ENCODE data around the gene ARHGAP42. TPM values are rescaled to one million over a fixed set of nuclear protein-coding genes. Genes with fewer than 3 reads are reported as not detected.

Gene ARHGAP42
- total and polyA plus RNA-seq, 2 of the 4 experiments (the other 2 are of a cell fraction), result 2.9 to 7.3 TPM

- WGBS, 2 experiments (ENCODE audit: extremely low coverage in 2 of 2, insufficient read length in 1 of 2), result no CpG with 5 or more reads among the region's 5 CpGs
- peak; percentile 35 for DNase-seq
- dilution Hi-C loops (cut with HindIII; ENCODE audit: low sequenced_read_pairs, unreplicated experiment), result no loop called here
- peak overlapping the region; percentile 46; the same call in 1 of the 2 replicates for H3K14ac ChIP-seq (replicated peaks; ENCODE audit: low read depth, low read length)
- no peak overlapping the region for H3K27ac ChIP-seq (ENCODE audit: insufficient read depth, low read length)
- no peak overlapping the region for H3K18ac ChIP-seq (ENCODE audit: low read depth, low read length)
- H2BK120ac ChIP-seq (ENCODE audit: low read depth, low read length), result no peak overlapping the region
- no peak overlapping the region for H3K4me2 ChIP-seq (ENCODE audit: low read depth, low read length)
- H2AK5ac ChIP-seq (ENCODE audit: low read depth, low read length), result no peak overlapping the region
- no peaks in the 10 kb centered on the region for H3K36me3 ChIP-seq (ENCODE audit: control insufficient read depth, insufficient read depth, low read length)
- no peak overlapping the region for H3K4me3 ChIP-seq (ENCODE audit: insufficient read depth, low read depth, low read length)
- peak overlapping the region; percentile 40; the same call in 1 of the 2 replicates for H3K4ac ChIP-seq (ENCODE audit: low read depth, low read length)
- H4K5ac ChIP-seq (ENCODE audit: low read depth, low read length), result no peak overlapping the region
- no peak overlapping the region for H3K56ac ChIP-seq (ENCODE audit: extremely low read depth, insufficient read depth, low read length)
- ChIA-PET POLR2A (ENCODE audit: unreplicated experiment) (no interaction called here), CTCF (interaction anchor here (0.9 kb wide), 1 partner anchor 48 kb away, joined by 3 read pairs; no protein-coding TSS in a partner anchor)
- peaks cover 0 to 33% of the 10 kb centered on the region in 2 experiments; a peak in 3 of 4 replicates for H3K79me1 ChIP-seq (ENCODE audit: low read depth in 1 of 2, low read length in 2 of 2)
- in situ Hi-C loops (cut with MboI; ENCODE audit: low sequenced_read_pairs), result loop anchor here (5.0 kb wide), 1 partner anchor 44 kb away; no protein-coding TSS in a partner anchor
- H2BK5ac ChIP-seq (ENCODE audit: low read depth, low read length, poor library complexity, severe bottlenecking), result no peak overlapping the region
- H2AFZ ChIP-seq (replicated peaks; ENCODE audit: low read length, poor library complexity), result no peak overlapping the region
- peaks cover 12% of the 10 kb centered on the region for H3K4me1 ChIP-seq (ENCODE audit: control insufficient read depth, insufficient read depth, low read length)
- H4K91ac ChIP-seq (ENCODE audit: insufficient read depth, low read depth, low read length), result no peak overlapping the region
- no peak for ATAC-seq (ENCODE audit: low read depth)
- H4K8ac ChIP-seq (ENCODE audit: low read depth in 2 of 2, low read length in 2 of 2), result no peak overlapping the region
- H3K9me1 ChIP-seq (ENCODE audit: insufficient read depth, low read length), result peaks cover 5% of the 10 kb centered on the region
- no peak overlapping the region for H2AK9ac ChIP-seq (replicated peaks; ENCODE audit: low read depth, low read length, poor library complexity)
- H3K23ac ChIP-seq (ENCODE audit: low read depth, low read length), result 0 out of 2 replicates have a peak overlapping the region, but pooled peaks have one; percentile 42
- TF ChIP-seq CEBPB (IDR thresholded peaks at IDR 0.05; ENCODE audit: low read depth, low read length) (no peak), RCOR1 (IDR thresholded peaks at IDR 0.05; ENCODE audit: insufficient replicate concordance, low read length) (no peak), MXI1 (IDR thresholded peaks at IDR 0.05; ENCODE audit: borderline replicate concordance, low read depth, low read length) (no peak), USF2 (IDR thresholded peaks at IDR 0.05; ENCODE audit: low read depth, low read length) (no peak), CHD1 (IDR thresholded peaks at IDR 0.05; ENCODE audit: low read depth, low read length) (no peak), SMC3 (IDR thresholded peaks at IDR 0.05; ENCODE audit: low read depth, low read length) (no peak), BHLHE40 (IDR thresholded peaks at IDR 0.05; ENCODE audit: low read depth, low read length) (no peak), POLR2A (IDR thresholded peaks at IDR 0.05; ENCODE audit: low read depth, low read length) (no peak), FOS (IDR thresholded peaks at IDR 0.05; ENCODE audit: low read depth, low read length) (no peak), NFE2L2 (IDR thresholded peaks at IDR 0.05; ENCODE audit: low read depth, low read length) (no peak), MAFK (IDR thresholded peaks at IDR 0.05; ENCODE audit: low read depth, low read length) (no peak), MAZ (IDR thresholded peaks at IDR 0.05; ENCODE audit: borderline replicate concordance, low read depth, low read length) (no peak)
- intact Hi-C loops (cut with micrococcal nuclease), result loop anchor here (5.0 kb wide), 1 partner anchor 34 kb away; no protein-coding TSS in a partner anchor
- no peaks in the 10 kb centered on the region for H3K9me3 ChIP-seq (ENCODE audit: control insufficient read depth, insufficient read depth, low read length)
- H4K20me1 ChIP-seq (ENCODE audit: insufficient read depth, low read length), result no peaks in the 10 kb centered on the region
- H2BK20ac ChIP-seq (ENCODE audit: low read depth, low read length), result no peak overlapping the region
- H2BK15ac ChIP-seq (ENCODE audit: low read depth, low read length), result no peak overlapping the region
- H3K27me3 ChIP-seq (ENCODE audit: control insufficient read depth, insufficient read depth, low read length), result no peaks in the 10 kb centered on the region
- no peak overlapping the region for H3K9ac ChIP-seq (ENCODE audit: low read depth, low read length)
- BruUV-seq (replicated peaks), result no TSS peak
Measured at GRCh38 chr11:100735949-100736675, 49.0 kb downstream of the ARHGAP42 start.

Measured in IMR-90 (cell line).